Central memory CD4-positive, alpha-beta T cell (primary cell): ENCODE data around the gene VAT1L.

Experiments
- DNase-seq: peaks from one replicate; pipeline ENCODE4 v3.0.0; 2022

Gene VAT1L

GRCh38 chr16:77784441-77785372, 3.7 kb upstream of the VAT1L start:
- DNase-seq, result no peak

GRCh38 chr16:77785373-77785764, 3.0 kb upstream of the VAT1L start:
- no peak for DNase-seq

- DNase-seq, result no peak
Measured at GRCh38 chr16:77786186-77786847, 2.0 kb upstream of the VAT1L start.

GRCh38 chr16:77787452-77787851, 912 bp upstream of the VAT1L start:
- DNase-seq, result no peak

- DNase-seq, result no peak
Measured at GRCh38 chr16:77789085-77790008, 983 bp downstream of the VAT1L start.

- DNase-seq, result no peak
Measured at GRCh38 chr16:77790009-77790372, 1.6 kb downstream of the VAT1L start.

- DNase-seq, result no peak
Measured at GRCh38 chr16:77790912-77791311, 2.5 kb downstream of the VAT1L start.

- no peak for DNase-seq
Measured at GRCh38 chr16:77793417-77793816, 5.1 kb downstream of the VAT1L start.

GRCh38 chr16:77794586-77794985, 6.2 kb downstream of the VAT1L start:
- no peak for DNase-seq

- DNase-seq, result no peak
Measured at GRCh38 chr16:77801817-77802216, 13.5 kb downstream of the VAT1L start.

- DNase-seq, result no peak
Measured at GRCh38 chr16:77805398-77805797, 17.0 kb downstream of the VAT1L start.

GRCh38 chr16:77807021-77807420, 18.7 kb downstream of the VAT1L start:
- no peak for DNase-seq

- no peak for DNase-seq
Measured at GRCh38 chr16:77812856-77813500, 24.6 kb downstream of the VAT1L start.

GRCh38 chr16:77816293-77816692, 27.9 kb downstream of the VAT1L start:
- no peak for DNase-seq

- DNase-seq, result no peak
Measured at GRCh38 chr16:77820340-77820739, 32.0 kb downstream of the VAT1L start.

GRCh38 chr16:77822661-77823060, 34.3 kb downstream of the VAT1L start:
- no peak for DNase-seq

- no peak for DNase-seq
Measured at GRCh38 chr16:77823067-77823466, 34.7 kb downstream of the VAT1L start.

GRCh38 chr16:77825196-77825595, 36.8 kb downstream of the VAT1L start:
- no peak for DNase-seq

GRCh38 chr16:77827032-77827431, 38.7 kb downstream of the VAT1L start:
- DNase-seq, result no peak

- no peak for DNase-seq
Measured at GRCh38 chr16:77833921-77834634, 45.7 kb downstream of the VAT1L start.

GRCh38 chr16:77834635-77835540, 46.5 kb downstream of the VAT1L start:
- DNase-seq, result no peak
